ENCODE results near the gene FUT6. TPM values are rescaled to one million over a fixed set of nuclear protein-coding genes. Genes with fewer than 3 reads are reported as not detected.
"Not testable (repeated sequence)": the region's sequence is repeated elsewhere in the genome, so short reads cannot be mapped to it uniquely, and the experiment has no call there.

The FUT6 gene, protein sequence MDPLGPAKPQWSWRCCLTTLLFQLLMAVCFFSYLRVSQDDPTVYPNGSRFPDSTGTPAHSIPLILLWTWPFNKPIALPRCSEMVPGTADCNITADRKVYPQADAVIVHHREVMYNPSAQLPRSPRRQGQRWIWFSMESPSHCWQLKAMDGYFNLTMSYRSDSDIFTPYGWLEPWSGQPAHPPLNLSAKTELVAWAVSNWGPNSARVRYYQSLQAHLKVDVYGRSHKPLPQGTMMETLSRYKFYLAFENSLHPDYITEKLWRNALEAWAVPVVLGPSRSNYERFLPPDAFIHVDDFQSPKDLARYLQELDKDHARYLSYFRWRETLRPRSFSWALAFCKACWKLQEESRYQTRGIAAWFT
- under 1 TPM in 1 of 2 donors, not detected in 1; 0.62 TPM for total RNA-seq

DNA sequence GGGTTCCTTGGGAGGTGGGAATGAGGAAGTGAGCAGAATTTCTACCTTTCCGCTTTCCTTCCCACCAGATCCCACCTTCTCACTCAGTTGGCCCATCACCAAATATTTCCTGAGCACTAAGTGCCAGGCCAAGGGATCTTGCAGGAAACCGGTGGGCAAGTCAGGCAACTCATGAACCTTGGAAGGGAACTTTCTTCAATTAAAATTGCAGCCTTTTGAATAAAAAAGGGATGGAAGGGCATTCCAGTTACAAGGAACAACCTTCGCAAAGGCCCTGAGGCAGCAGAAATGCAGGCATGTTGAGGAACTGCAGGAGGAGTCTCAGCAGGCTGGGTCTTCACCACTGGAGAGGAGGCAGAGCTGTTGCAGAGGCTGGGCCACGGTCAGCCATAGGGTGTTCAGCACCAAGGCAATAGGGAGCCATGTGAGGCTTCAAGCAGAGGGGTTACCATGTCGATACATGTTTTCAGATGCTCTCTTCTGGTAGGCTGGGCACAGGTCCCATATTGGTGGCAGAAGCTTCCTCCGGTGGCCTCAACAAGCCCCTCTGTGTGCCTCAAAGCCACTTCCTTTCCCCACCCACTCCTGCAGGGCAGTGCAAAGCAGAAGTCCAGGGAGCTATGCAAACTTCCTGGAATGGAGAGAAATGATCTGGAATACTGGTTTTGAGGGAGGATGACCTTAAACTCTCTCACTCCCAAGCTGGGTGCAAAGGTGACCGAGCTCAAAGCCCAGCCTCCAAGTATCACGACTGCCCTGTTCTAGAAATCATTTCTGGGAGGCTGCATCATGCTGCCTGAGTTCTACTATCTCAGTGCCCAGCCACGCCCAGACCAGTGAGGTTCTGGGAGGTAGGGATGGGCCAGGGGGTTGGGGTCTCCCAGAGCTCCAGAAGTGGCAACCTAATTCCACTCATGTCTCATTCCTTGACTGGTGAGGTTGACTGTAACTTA lies at the start of gene FUT6:
Gene FUT6, minus strand, starts transcription at position 638 of the 953 bp plus-strand sequence. CDS start 7,135 bp downstream, outside the sequence.
- 92% methylated on average over 9 of the region's 9 CpGs for WGBS
- TF ChIP-seq, protein P1, sequence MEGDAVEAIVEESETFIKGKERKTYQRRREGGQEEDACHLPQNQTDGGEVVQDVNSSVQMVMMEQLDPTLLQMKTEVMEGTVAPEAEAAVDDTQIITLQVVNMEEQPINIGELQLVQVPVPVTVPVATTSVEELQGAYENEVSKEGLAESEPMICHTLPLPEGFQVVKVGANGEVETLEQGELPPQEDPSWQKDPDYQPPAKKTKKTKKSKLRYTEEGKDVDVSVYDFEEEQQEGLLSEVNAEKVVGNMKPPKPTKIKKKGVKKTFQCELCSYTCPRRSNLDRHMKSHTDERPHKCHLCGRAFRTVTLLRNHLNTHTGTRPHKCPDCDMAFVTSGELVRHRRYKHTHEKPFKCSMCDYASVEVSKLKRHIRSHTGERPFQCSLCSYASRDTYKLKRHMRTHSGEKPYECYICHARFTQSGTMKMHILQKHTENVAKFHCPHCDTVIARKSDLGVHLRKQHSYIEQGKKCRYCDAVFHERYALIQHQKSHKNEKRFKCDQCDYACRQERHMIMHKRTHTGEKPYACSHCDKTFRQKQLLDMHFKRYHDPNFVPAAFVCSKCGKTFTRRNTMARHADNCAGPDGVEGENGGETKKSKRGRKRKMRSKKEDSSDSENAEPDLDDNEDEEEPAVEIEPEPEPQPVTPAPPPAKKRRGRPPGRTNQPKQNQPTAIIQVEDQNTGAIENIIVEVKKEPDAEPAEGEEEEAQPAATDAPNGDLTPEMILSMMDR (IDR thresholded peaks at IDR 0.05): no peak
- TF ChIP-seq POLR2AphosphoS5 (IDR thresholded peaks at IDR 0.05) (no peak), POLR2A (IDR thresholded peaks at IDR 0.05) (no peak)
- intact Hi-C loops (cut with DNase I): no loop called here
- Histone ChIP-seq H3K9me3 (no peaks in the 10 kb centered on the region), H3K36me3 (no peaks in the 10 kb centered on the region), H3K4me1 (replicated peaks) (no peaks in the 10 kb centered on the region), H3K27me3 (replicated peaks; ENCODE audit: insufficient read depth) (no peaks in the 10 kb centered on the region), H3K27ac (no peak within 1 kb of the TSS), H3K4me3 (no peak within 1 kb of the TSS)
- no peak for DNase-seq (ENCODE audit: low spot score)

DNA sequence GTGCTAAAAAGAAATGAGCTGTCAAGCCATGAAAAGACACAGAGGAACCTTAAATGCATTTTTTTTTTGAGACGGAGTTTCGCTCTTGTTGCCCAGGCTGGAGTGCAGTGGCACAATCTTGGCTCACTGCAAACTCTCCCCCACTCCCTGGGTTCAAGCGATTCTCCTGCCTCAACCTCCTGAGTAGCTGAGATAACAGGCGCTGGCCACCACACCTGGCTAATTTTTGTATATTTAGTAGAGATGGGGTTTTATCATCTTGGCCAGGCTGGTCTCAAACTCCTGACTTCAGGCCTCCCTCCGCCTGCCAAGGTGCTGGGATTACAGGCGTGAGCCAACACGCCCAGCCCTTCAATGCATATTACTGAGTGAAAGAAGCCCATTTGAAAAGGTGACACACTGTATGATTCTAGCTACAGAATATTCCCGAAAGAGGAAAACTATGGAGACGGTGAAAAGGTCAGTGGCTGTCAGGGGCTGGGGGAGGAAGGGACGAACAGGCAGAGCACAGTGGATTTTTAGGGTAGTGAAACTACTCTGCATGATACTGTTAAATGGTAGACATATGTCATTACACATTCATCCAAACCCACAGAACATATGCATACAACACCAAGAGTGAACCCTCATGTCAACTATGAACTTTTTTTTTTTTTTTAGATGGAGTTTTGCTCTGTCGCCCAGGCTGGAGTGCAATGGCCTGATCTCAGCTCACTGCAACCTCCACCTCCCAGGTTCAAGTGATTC lies 44.7 kb upstream of the FUT6 start:
- intact Hi-C loops (cut with DNase I): not testable (repeated sequence)

DNA sequence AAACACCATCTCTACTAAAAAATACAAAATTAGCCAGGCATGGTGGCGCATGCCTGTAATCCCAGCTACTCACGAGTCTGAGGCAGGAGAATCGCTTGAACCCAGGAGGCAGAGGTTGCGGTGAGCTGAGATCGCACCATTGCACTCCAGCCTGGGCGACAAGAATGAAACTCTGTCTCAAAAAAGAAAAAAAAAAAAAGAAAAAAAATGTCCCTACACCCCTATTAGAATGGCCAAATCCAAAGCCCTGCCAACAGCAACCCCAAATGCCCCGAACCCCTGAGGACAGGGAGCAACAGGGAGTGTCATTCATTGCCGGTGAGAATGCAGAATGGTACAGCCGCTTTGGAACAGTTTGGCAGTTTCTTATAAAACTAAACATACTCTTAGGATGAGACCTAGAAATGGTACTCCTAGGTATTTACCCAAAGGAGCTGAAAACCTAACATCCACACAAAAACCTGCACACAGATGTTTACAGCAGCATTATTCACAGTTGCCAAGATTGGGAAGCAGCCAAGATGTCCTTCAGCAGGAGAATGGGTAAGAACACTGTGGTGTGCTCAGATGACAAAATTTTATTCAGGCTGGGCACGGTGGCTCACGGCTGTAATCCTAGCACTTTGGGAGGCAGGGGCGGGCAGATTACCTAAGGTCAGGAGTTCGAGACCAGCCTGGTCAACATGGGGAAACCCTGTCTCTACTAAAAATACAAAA lies 43.8 kb upstream of the FUT6 start:
- WGBS: 47% methylated on average over 13 of the region's 13 CpGs
- H3K4me3 ChIP-seq; H3K4me1 ChIP-seq (replicated peaks); H3K36me3 ChIP-seq; H3K9me3 ChIP-seq; intact Hi-C loops (cut with DNase I); H3K27me3 ChIP-seq (replicated peaks; ENCODE audit: insufficient read depth); DNase-seq (ENCODE audit: low spot score): not testable (repeated sequence)
- H3K27ac ChIP-seq: peak overlapping the region in 1 of 2 donors; percentile 11

More for the DNA sequence above, 44.7 kb upstream of the FUT6 start:
- not testable (repeated sequence) for H3K27me3 ChIP-seq (replicated peaks; ENCODE audit: insufficient read depth); H3K9me3 ChIP-seq; H3K36me3 ChIP-seq; H3K4me3 ChIP-seq; H3K27ac ChIP-seq; DNase-seq (ENCODE audit: low spot score); H3K4me1 ChIP-seq (replicated peaks)
- WGBS: 56% methylated on average over 11 of the region's 11 CpGs

DNA sequence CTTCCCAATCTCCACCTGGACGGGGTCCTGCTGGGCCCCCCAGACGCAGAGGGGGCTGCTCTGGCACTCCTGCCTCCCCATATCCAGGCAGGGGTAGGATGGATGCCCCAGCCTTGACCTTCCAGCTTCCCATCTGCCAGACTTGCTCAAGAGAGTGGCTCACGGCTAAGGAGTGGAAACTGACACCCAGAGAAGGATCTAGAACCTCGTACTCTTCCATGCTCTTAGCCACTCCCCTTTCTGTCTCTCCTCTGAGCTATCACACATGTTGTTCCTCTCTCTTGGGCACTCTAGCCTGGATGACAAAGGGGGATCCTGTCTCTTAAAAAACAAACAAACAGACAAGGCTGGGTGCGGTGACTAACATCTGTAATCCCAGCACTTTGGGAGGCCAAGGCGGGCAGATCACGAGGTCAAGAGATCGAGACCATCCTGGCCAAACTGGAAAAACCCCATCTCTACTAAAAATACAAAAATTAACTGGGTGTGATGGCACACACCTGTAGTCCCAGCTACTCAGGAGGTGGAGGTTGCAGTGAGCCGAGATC lies 43.0 kb upstream of the FUT6 start:
- DNase-seq (ENCODE audit: low spot score): no peak
- H3K27me3 ChIP-seq (replicated peaks; ENCODE audit: insufficient read depth): no peaks in the 10 kb centered on the region
- no peaks in the 10 kb centered on the region for H3K36me3 ChIP-seq
- intact Hi-C loops (cut with DNase I): no loop called here
- H3K4me3 ChIP-seq: no peak overlapping the region
- H3K4me1 ChIP-seq (replicated peaks): no peaks in the 10 kb centered on the region
- 57% methylated on average over 9 of the region's 9 CpGs for WGBS
- H3K9me3 ChIP-seq: no peaks in the 10 kb centered on the region
- TF ChIP-seq, protein P1 (IDR thresholded peaks at IDR 0.05): no peak
- no peak for TF ChIP-seq POLR2AphosphoS5 (IDR thresholded peaks at IDR 0.05)
- no peak for TF ChIP-seq POLR2A (IDR thresholded peaks at IDR 0.05)
- H3K27ac ChIP-seq: peak overlapping the region in 1 of 2 donors; percentile 43

DNA sequence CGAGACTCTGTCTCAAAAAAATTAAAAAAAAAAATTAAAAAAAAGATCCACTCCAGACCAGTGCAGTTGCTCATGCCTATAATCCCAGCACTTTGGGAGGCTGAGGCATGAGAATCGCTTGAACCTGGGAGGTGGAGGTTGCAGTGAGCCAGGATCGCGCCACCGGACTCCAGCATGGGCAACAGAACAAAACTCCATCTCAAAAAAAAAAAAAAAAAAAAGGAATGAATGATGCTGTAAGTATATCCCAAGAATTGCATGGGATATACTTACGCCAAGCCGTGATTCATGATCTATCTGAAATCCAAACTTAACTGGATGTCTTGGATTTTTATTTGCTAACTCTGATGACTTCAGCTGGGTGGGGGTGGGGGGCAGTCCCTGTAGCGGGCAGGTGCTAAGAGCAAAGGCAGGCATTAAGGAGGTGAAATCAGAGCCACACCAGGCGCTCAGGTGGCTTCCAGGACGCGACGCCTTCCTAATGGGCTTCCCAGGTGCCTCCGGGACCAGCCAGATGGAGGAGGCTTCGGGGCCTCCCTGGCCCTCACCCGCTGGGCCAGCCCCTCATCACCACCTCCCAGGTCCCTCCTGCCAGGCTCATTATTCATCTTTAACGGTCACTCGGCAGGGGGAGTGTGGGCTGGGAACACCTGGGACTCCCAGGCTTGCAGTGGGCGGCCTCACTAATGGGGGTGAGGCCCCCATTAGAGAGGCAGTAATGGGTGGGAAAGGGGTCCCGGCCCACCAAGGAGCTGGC lies 42.2 kb upstream of the FUT6 start:
- Histone ChIP-seq H3K36me3 (no peaks in the 10 kb centered on the region), H3K9me3 (no peaks in the 10 kb centered on the region), H3K4me1 (replicated peaks) (no peaks in the 10 kb centered on the region), H3K4me3 (no peak overlapping the region), H3K27ac (peak overlapping the region in 1 of 2 donors; percentile 45), H3K27me3 (replicated peaks; ENCODE audit: insufficient read depth) (no peaks in the 10 kb centered on the region)
- no peak for DNase-seq (ENCODE audit: low spot score)
- intact Hi-C loops (cut with DNase I): no loop called here
- TF ChIP-seq POLR2A (IDR thresholded peaks at IDR 0.05) (no peak), POLR2AphosphoS5 (IDR thresholded peaks at IDR 0.05) (no peak)
- TF ChIP-seq, protein P1 (IDR thresholded peaks at IDR 0.05): no peak
- 54% methylated on average over 19 of the region's 19 CpGs for WGBS
